ENCODE data around the gene MEI1.
A peak's percentile ranks its signal among the peaks of the same experiment; 100 is the strongest.

Gene MEI1

GRCh38 chr22:41772645-41773044, 73.3 kb downstream of the MEI1 start:
- ATAC-seq (ENCODE audit: low read depth) (no peak), DNase-seq (ENCODE audit: low spot score in 2 of 2) (no peak)
- Mint-ChIP-seq H3K9me3 (no peaks in the 10 kb centered on the region), H3K27me3 (peaks cover 1% of the 10 kb centered on the region), H3K4me1 (peaks cover under 1% of the 10 kb centered on the region), H3K27ac (no peak overlapping the region), H3K36me3 (no peaks in the 10 kb centered on the region), H3K4me3 (no peak overlapping the region)

DNA sequence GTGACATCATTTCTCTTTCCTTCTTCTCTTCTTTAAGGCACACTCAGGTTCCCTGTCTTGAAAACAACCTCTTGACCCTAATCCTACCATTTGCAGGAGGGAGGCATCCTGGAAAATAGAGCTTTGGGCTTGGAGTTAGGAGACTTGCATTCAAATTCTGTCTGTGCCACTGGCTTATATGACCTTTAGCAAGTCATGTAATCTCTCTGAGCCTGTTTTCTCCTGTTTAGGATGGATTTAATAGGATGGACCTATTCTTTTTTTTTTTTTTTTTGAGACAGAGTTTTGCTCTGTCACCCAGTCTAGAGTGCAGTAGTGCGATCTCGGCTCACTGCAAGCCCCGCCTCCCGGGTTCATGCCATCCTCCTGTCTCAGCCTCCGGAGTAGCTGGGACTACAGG, 76.0 kb downstream of the MEI1 start:
- Mint-ChIP-seq H3K4me1 (peaks cover 9% of the 10 kb centered on the region), H3K36me3 (no peaks in the 10 kb centered on the region), H3K4me3 (no peak overlapping the region), H3K27me3 (peaks cover 1% of the 10 kb centered on the region), H3K27ac (no peak overlapping the region), H3K9me3 (no peaks in the 10 kb centered on the region)
- DNase-seq (ENCODE audit: low spot score in 2 of 2), result no peak
- no peak for ATAC-seq (ENCODE audit: low read depth)

DNA sequence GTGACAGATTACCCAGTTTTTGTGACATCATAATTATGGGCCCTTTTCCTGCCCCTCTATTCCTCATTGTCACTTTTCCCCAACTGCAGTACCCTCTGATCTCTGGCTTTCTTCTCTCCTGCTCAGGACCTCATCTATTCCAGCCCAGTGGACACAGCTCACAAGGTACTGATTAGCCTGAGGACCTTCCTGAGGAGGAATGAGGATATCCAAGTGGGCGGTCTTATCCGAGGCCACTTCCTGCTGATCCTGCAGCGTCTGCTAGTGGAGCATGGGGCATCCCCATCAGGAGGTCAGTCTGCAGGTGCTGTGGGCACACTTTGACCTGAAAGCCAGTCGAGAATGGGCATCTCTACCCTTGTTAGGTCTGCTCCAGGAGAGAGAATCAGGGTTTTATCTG, 76.7 kb downstream of the MEI1 start:
- H3K36me3 Mint-ChIP-seq, result no peaks in the 10 kb centered on the region
- no peaks in the 10 kb centered on the region for H3K9me3 Mint-ChIP-seq
- H3K27me3 Mint-ChIP-seq, result peaks cover 1% of the 10 kb centered on the region
- H3K4me3 Mint-ChIP-seq, result no peak overlapping the region
- DNase-seq (ENCODE audit: low spot score in 2 of 2), result no peak
- no peak for ATAC-seq (ENCODE audit: low read depth)
- H3K4me1 Mint-ChIP-seq, result peaks cover 13% of the 10 kb centered on the region
- H3K27ac Mint-ChIP-seq, result no peak overlapping the region

DNA sequence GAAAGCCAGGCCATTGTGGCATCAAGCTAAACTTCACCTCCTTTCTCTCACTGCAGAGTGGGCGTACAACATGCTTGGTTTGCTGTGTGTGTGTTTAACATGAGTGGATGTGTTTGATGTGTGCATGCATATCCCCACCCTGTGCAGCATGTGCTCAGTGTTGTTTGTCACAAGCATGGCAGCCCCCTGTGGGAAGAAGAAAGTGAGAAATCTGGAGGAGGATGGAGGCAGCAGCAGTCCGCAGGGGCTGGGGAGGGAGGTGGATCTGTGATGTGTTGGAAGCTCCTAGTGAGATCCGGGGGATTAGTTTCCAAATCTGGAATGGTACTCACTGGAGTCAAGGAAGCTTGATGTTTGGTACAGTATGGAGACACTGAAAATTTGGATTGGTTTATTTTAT, 77.1 kb downstream of the MEI1 start:
- Mint-ChIP-seq H3K27ac (no peak overlapping the region), H3K4me1 (peaks cover 14% of the 10 kb centered on the region), H3K27me3 (peaks cover 1% of the 10 kb centered on the region), H3K9me3 (no peaks in the 10 kb centered on the region), H3K4me3 (no peak overlapping the region), H3K36me3 (no peaks in the 10 kb centered on the region)
- DNase-seq (ENCODE audit: low spot score in 2 of 2) (no peak), ATAC-seq (ENCODE audit: low read depth) (no peak)

DNA sequence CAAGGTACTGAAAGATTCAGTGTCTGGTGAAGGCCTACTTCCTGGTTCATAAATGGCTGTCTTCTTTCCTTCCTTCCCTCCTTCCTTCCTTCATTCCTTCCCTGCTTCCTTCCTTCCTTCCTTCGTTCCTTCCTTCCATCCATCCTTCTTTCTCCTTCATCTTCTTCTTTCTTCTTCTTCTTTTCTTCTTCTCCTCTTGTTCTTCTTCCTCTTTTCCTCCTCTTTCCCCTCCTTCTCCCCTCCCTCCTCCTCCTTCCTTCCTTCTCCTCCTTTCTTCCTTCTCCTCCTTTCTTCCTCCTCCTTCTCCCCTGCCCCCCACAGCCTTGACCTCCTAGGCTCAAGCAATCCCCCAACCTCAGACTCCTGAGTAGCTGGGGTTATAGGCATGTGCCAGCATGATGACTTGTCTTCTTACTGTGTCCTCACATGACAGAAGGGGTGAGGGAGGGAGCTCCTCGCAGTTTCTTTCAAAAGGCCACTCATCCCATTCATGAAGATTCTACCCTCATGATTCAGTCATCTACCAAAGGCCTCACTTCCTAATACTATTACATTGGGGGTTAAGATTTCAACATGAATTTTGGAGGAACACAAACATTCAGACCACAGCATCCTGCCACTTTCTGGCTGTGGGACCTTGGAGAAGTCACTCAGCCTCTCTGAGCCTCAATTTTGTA, 78.6 kb downstream of the MEI1 start:
- DNase-seq (ENCODE audit: low spot score in 2 of 2) (no peak), ATAC-seq (ENCODE audit: low read depth) (no peak)
- no peaks in the 10 kb centered on the region for H3K9me3 Mint-ChIP-seq
- no peak overlapping the region for H3K4me3 Mint-ChIP-seq
- peak overlapping the region; percentile 64 for H3K27ac Mint-ChIP-seq
- peaks cover 1% of the 10 kb centered on the region for H3K27me3 Mint-ChIP-seq
- no peaks in the 10 kb centered on the region for H3K36me3 Mint-ChIP-seq
- H3K4me1 Mint-ChIP-seq, result peaks cover 27% of the 10 kb centered on the region

DNA sequence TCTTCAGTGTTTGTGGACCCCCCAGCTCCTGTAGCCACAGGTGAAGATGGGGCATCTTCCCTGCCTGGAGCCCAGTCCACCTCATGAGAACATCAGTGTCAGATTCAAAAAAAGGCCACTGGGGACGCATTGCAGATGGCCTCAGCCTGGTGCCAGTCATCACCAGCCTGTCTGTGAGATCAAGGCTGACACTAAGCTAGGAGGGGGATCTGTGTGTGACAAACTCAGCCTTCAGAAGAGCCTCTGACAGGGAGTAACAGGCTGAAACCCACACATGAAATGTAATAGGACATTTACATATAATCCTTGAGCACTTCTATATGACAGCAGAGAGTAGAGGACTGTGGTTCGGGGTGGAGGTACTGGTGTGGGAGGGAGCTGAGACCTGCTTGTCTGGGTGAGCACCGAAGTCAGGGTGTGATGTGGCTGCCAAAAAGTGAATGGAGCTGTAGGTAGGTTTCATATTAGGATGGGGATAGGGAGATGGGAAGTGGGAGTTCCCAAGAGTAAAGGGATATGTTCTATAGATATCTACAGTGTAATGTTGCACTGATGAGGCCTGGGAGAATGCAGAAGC, 80.7 kb downstream of the MEI1 start:
- Mint-ChIP-seq H3K27me3 (peaks cover 1% of the 10 kb centered on the region), H3K36me3 (peaks cover 5% of the 10 kb centered on the region), H3K9me3 (no peaks in the 10 kb centered on the region), H3K4me1 (peaks cover 33% of the 10 kb centered on the region), H3K27ac (peak overlapping the region; percentile 94), H3K4me3 (peak overlapping the region; percentile 62)
- DNase-seq (ENCODE audit: low spot score in 2 of 2), result no peak
- no peak for ATAC-seq (ENCODE audit: low read depth)

GRCh38 chr22:41780746-41781505, 81.6 kb downstream of the MEI1 start:
- peak; percentile 66 to 79 for DNase-seq (ENCODE audit: low spot score in 2 of 2)
- H3K36me3 Mint-ChIP-seq, result peaks cover 5% of the 10 kb centered on the region
- H3K9me3 Mint-ChIP-seq, result no peaks in the 10 kb centered on the region
- H3K27ac Mint-ChIP-seq, result peak overlapping the region; percentile 94
- peak overlapping the region; percentile 87 for H3K4me3 Mint-ChIP-seq
- peak; percentile 98 for ATAC-seq (ENCODE audit: low read depth)
- H3K27me3 Mint-ChIP-seq, result peaks cover 1% of the 10 kb centered on the region
- H3K4me1 Mint-ChIP-seq, result peaks cover 33% of the 10 kb centered on the region

- Mint-ChIP-seq H3K4me3 (peak overlapping the region; percentile 87), H3K27me3 (no peaks in the 10 kb centered on the region), H3K27ac (peak overlapping the region; percentile 94), H3K9me3 (no peaks in the 10 kb centered on the region), H3K36me3 (peaks cover 5% of the 10 kb centered on the region), H3K4me1 (peaks cover 33% of the 10 kb centered on the region)
- DNase-seq (ENCODE audit: low spot score in 2 of 2) (no peak), ATAC-seq (ENCODE audit: low read depth) (peak; percentile 33)
Observed at GRCh38 chr22:41781507-41781906, 82.2 kb downstream of the MEI1 start.

GRCh38 chr22:41782316-41782715, 83.0 kb downstream of the MEI1 start:
- Mint-ChIP-seq H3K36me3 (peaks cover 5% of the 10 kb centered on the region), H3K4me3 (peak overlapping the region; percentile 87), H3K4me1 (peaks cover 35% of the 10 kb centered on the region), H3K27ac (peak overlapping the region; percentile 94), H3K9me3 (no peaks in the 10 kb centered on the region), H3K27me3 (no peaks in the 10 kb centered on the region)
- ATAC-seq (ENCODE audit: low read depth), result no peak
- no peak for DNase-seq (ENCODE audit: low spot score in 2 of 2)

GRCh38 chr22:41782751-41783150, 83.4 kb downstream of the MEI1 start:
- H3K27ac Mint-ChIP-seq, result peak overlapping the region; percentile 94
- no peaks in the 10 kb centered on the region for H3K9me3 Mint-ChIP-seq
- peak overlapping the region; percentile 87 for H3K4me3 Mint-ChIP-seq
- peaks cover 33% of the 10 kb centered on the region for H3K4me1 Mint-ChIP-seq
- ATAC-seq (ENCODE audit: low read depth), result no peak
- H3K27me3 Mint-ChIP-seq, result no peaks in the 10 kb centered on the region
- H3K36me3 Mint-ChIP-seq, result peaks cover 5% of the 10 kb centered on the region
- DNase-seq (ENCODE audit: low spot score in 2 of 2), result no peak

- H3K27me3 Mint-ChIP-seq, result no peaks in the 10 kb centered on the region
- ATAC-seq (ENCODE audit: low read depth) (no peak), DNase-seq (ENCODE audit: low spot score in 2 of 2) (no peak)
- peaks cover 19% of the 10 kb centered on the region for H3K4me1 Mint-ChIP-seq
- peaks cover 23% of the 10 kb centered on the region for H3K36me3 Mint-ChIP-seq
- no peak overlapping the region for H3K27ac Mint-ChIP-seq
- no peaks in the 10 kb centered on the region for H3K9me3 Mint-ChIP-seq
- no peak overlapping the region for H3K4me3 Mint-ChIP-seq
Observed at GRCh38 chr22:41787331-41787730, 88.0 kb downstream of the MEI1 start.

- DNase-seq (ENCODE audit: low spot score in 2 of 2), result no peak
- no peak overlapping the region for H3K27ac Mint-ChIP-seq
- H3K4me1 Mint-ChIP-seq, result peaks cover 5% of the 10 kb centered on the region
- no peaks in the 10 kb centered on the region for H3K9me3 Mint-ChIP-seq
- peaks cover 37% of the 10 kb centered on the region for H3K36me3 Mint-ChIP-seq
- H3K27me3 Mint-ChIP-seq, result no peaks in the 10 kb centered on the region
- H3K4me3 Mint-ChIP-seq, result no peak overlapping the region
- ATAC-seq (ENCODE audit: low read depth), result no peak
Observed at GRCh38 chr22:41793871-41794270, 94.6 kb downstream of the MEI1 start.

DNA sequence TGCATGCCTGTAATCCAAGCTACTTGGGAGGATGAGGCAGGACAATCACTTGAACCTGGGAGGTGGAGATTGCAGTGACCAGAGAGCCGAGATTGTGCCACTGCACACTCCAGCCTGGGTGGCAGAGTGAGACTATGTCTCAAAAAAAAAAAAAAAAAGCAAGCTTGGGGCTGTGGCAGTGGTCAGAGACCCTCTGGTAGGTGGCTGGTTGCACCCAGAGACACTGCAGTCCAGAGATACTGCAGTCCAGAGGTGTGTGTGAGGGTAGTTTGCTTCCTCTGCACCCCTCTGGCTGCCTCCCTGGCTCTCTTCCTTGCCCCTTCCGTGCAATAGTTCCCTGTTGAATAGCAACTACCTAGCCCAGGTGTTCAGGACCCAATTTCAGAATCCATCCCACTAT, 99.4 kb downstream of the MEI1 start:
- peaks cover 24% of the 10 kb centered on the region for H3K4me1 Mint-ChIP-seq
- DNase-seq (ENCODE audit: low spot score in 2 of 2) (no peak), ATAC-seq (ENCODE audit: low read depth) (no peak)
- H3K4me3 Mint-ChIP-seq, result no peak overlapping the region
- H3K36me3 Mint-ChIP-seq, result peaks cover 18% of the 10 kb centered on the region
- no peaks in the 10 kb centered on the region for H3K27me3 Mint-ChIP-seq
- H3K9me3 Mint-ChIP-seq, result no peaks in the 10 kb centered on the region
- peak overlapping the region; percentile 96 for H3K27ac Mint-ChIP-seq

DNA sequence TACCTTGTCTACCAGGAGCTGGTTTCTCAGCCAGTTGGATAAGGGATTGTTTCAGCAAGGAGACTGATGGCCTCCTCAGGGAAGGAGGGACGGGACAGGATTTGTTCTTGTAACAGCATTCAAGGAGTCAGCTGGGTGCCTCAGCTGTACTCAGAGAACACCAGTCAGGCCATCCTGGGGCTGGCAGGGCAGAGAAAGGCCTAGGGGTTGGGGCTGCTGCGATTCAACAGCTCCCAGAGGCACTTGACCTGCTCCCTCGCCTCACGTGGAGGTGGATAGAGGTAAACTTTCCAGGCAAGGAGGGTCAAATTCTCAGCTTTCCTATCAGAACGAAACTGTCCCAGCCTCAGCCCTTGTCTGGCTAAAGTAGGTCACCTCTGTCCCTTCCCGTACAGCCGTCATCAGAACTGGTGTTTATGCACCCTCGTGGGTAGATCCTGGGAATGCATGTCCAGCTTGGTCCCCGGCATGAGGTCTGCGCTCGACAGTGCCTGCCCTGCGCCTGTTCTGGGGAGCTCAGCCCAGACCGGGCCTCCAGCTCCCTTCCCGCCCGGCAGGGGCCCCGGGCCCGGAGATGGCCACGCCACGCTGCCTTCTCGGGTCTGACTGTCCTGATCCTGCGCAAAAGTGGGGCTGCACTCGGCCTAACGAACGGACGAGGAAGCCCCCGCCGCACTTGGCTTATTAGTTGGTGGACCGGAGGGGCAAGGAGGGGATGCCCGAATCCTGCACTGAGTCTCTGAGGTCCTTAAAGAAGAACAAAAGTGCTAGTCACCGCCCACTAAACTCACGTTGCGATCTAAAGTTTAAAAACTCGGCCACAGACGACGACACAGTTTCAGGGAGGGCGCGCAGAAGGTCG, 100.4 kb downstream of the MEI1 start:
- DNase-seq (ENCODE audit: low spot score in 2 of 2) (peak in 1 of 2 donors; percentile 23), ATAC-seq (ENCODE audit: low read depth) (peak; percentile 46)
- Mint-ChIP-seq H3K27ac (peak overlapping the region; percentile 96), H3K4me3 (peak overlapping the region; percentile 99), H3K36me3 (peaks cover 9% of the 10 kb centered on the region), H3K9me3 (no peaks in the 10 kb centered on the region), H3K27me3 (no peaks in the 10 kb centered on the region), H3K4me1 (peaks cover 24% of the 10 kb centered on the region)

All from memory B cell (primary cell).